Activated CD4-positive, CD25-positive, alpha-beta regulatory T cell treated with anti-CD3 and anti-CD28 coated beads, Interleukin-2, amount 50 U/mL, for 24 hours (primary cell): Measurements from ENCODE around the gene IL3.
A peak's percentile ranks its signal among the peaks of the same experiment; 100 is the strongest.

ENCODE experiments used
- ATAC-seq, 2 donors: fragments of 150-1000 bp; cut with Tn5 transposase; one replicate each; pipeline ENCODE4 v1.10.0; 2021; ENCODE audit warnings: mild to moderate bottlenecking in 1 of 2, moderate library complexity in 1 of 2

Gene IL3

DNA sequence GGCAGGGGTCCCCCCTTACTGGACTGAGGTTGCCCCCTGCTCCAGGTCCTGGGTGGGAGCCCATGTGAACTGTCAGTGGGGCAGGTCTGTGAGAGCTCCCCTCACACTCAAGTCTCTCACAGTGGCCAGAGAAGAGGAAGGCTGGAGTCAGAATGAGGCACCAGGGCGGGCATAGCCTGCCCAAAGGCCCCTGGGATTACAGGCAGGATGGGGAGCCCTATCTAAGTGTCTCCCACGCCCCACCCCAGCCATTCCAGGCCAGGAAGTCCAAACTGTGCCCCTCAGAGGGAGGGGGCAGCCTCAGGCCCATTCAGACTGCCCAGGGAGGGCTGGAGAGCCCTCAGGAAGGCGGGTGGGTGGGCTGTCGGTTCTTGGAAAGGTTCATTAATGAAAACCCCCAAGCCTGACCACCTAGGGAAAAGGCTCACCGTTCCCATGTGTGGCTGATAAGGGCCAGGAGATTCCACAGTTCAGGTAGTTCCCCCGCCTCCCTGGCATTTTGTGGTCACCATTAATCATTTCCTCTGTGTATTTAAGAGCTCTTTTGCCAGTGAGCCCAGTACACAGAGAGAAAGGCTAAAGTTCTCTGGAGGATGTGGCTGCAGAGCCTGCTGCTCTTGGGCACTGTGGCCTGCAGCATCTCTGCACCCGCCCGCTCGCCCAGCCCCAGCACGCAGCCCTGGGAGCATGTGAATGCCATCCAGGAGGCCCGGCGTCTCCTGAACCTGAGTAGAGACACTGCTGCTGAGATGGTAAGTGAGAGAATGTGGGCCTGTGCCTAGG, 13.0 kb downstream of the IL3 start, which contains the start of gene CSF2:
TSS of gene CSF2 (plus strand) at position 559 of the 783 bp plus-strand sequence. CDS start at position 594, 35 bp downstream.
- ATAC-seq, result no peak

DNA sequence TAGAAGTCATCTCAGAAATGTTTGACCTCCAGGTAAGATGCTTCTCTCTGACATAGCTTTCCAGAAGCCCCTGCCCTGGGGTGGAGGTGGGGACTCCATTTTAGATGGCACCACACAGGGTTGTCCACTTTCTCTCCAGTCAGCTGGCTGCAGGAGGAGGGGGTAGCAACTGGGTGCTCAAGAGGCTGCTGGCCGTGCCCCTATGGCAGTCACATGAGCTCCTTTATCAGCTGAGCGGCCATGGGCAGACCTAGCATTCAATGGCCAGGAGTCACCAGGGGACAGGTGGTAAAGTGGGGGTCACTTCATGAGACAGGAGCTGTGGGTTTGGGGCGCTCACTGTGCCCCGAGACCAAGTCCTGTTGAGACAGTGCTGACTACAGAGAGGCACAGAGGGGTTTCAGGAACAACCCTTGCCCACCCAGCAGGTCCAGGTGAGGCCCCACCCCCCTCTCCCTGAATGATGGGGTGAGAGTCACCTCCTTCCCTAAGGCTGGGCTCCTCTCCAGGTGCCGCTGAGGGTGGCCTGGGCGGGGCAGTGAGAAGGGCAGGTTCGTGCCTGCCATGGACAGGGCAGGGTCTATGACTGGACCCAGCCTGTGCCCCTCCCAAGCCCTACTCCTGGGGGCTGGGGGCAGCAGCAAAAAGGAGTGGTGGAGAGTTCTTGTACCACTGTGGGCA, 13.8 kb downstream of the IL3 start:
- ATAC-seq, result no peak

DNA sequence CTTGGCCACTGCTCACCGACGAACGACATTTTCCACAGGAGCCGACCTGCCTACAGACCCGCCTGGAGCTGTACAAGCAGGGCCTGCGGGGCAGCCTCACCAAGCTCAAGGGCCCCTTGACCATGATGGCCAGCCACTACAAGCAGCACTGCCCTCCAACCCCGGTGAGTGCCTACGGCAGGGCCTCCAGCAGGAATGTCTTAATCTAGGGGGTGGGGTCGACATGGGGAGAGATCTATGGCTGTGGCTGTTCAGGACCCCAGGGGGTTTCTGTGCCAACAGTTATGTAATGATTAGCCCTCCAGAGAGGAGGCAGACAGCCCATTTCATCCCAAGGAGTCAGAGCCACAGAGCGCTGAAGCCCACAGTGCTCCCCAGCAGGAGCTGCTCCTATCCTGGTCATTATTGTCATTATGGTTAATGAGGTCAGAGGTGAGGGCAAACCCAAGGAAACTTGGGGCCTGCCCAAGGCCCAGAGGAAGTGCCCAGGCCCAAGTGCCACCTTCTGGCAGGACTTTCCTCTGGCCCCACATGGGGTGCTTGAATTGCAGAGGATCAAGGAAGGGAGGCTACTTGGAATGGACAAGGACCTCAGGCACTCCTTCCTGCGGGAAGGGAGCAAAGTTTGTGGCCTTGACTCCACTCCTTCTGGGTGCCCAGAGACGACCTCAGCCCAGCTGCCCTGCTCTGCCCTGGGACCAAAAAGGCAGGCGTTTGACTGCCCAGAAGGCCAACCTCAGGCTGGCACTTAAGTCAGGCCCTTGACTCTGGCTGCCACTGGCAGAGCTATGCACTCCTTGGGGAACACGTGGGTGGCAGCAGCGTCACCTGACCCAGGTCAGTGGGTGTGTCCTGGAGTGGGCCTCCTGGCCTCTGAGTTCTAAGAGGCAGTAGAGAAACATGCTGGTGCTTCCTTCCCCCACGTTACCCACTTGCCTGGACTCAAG, 14.6 kb downstream of the IL3 start:
- ATAC-seq, result no peak

DNA sequence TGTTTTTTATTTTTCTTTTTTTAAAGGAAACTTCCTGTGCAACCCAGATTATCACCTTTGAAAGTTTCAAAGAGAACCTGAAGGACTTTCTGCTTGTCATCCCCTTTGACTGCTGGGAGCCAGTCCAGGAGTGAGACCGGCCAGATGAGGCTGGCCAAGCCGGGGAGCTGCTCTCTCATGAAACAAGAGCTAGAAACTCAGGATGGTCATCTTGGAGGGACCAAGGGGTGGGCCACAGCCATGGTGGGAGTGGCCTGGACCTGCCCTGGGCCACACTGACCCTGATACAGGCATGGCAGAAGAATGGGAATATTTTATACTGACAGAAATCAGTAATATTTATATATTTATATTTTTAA, 15.2 kb downstream of the IL3 start:
- no peak for ATAC-seq

DNA sequence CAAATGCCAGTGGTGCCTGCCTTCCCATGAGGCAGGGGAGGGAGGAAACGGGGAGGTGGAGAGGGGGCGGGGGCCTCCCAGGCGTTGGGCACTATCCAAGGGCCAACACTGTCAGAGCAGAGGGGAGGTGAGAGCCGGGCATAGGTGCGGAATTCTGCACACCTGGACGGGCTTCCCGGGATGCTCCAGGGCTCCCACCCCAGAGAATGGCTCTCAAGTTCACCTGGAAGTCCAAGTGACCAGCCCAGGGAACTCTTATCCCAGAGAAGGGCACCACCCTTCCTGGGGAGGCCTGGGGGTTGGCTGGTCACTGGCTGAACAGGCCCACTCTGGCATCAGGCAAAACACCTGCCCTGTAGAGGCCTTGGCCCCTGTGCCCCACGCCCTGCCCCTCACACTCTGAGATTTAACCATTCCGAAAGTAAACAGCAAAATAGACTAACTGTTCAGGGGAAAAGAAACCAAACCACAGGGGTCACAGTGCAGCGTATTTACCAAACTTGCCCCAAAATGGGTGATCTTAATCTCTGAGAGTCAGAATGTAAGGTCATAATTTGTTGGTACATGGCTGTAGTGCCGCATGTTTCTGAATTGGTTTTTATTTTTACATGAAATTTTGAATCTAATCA, 15.9 kb downstream of the IL3 start:
- ATAC-seq, result no peak

DNA sequence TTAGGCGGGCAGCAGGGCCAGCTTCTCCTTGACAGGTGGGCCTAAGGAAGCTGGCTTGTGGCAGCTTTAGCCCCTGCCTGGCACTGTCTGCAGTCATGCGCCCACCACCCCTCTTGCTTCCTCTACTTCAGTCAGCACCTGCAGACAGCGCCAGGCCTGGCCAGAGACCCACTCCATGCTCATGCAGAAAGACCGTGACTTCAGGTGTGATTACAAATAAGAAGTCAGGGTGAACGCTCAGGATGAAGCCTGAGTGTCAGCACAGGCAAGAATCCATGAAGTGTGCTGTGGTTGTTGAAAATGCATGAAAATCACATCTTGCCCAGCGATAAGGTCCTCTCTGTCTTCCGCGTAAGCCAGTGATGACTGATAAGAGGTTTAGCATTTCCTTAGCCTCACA, 16.5 kb downstream of the IL3 start:
- no peak for ATAC-seq

DNA sequence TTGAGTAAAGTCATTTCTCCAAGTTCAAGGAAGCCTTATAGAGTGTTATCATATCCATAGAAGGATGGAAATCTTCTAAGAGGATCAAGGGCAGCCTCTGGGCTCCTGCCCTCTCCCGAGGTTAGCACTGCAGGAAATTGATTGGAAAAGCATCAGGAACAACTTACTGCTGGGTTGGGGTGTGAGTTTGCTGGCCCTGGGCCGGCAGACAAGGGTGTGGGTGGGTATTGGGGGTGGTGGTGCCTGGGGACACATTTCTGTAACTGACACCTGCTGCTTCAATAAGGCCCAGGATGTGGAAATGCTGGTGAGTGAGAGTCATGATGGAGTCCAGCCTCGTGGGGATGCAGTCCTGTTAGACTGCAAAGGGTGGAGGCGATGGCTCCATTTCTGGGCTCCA, 18.6 kb downstream of the IL3 start:
- no peak for ATAC-seq

DNA sequence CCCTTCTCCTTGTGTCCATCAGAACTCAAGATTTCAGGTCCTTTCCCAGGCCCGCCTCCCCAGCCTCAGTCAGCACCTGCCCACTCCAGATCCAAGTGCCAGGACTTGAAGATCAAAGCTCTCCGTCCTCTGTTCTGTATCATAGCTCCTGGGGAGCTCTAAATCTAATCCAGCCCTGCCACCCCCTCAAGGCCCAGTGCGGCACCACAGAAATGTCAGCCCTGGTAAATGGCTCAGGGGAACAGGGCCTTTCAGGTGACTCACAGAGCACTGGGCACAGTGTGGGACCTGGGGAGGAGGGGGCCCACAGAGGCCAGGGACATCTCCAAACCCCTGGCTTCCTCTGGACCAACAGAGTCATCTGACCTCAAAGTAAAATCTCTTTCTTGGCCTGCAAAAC, 19.2 kb downstream of the IL3 start:
- ATAC-seq, result no peak

DNA sequence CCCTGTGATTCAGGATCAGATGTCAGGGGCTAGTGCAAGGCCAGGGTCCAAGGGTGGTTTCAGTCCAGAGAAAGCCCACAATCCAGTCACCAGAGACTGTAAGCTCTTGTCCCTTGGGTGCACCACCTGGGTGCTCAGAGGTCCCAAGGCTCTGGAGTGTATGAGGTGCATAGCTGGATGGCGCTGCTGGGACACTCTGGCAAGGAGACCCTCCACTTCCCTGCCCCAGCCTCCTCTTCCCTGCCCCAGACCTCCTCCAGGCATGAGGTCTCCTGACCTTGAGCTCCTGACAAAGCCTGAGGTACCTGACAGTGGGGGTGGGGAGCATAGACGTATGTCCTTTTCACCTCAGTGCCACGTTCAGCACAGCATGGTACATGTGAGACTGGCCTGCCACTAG, 20.1 kb downstream of the IL3 start:
- no peak for ATAC-seq

DNA sequence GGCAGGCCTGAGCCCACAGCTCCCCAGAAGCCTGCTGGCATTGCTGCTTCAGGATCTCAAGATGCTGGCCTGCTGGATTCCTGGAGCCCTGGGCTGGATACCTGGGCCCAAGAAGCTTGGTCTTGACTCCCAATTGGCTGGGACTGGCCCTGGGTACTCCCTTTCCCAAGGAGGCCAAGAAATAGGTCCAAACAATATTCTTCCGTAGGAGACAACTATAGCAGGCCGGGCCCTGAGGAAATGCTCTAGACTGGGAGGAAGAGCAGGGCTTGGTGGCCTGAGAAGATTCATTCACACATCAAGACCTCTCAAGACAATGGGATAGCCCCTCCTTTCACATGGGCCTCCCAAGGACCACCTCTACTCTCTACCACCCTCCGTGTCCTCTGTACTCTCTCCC, 21.0 kb downstream of the IL3 start:
- no peak for ATAC-seq

DNA sequence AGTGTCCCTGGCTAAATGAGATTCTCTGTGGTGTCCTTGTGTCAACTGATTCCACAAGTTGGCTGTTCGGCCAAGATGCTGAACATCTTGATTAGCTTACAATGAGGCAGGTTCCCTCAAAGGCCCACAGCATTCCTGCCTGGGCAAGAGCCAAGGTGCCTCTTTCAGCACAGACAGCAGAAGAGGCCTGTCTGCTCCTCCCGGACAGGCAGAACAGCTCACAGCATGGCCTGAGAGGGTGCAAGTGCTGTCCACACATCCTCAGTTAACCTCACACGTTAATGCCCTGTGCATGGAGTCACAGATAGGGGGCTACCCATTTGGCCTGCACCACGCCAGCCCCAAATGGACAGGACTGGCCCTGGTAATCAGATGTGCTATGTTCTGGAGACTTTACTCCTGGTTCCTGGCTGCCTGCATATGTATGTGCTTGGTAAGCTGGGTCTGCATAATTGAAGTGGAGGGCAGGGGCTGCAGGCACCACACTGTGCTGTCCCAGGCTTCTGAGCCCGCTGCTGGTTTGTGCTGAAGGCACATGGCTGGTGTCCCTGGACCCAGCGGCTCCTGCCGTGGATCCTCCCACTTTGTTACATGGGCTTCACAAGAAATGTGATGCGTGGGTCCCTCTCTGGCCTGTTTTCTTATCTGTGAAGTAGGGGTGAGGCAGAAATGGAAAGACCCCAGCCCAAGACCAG, 22.0 kb downstream of the IL3 start:
- no peak for ATAC-seq

DNA sequence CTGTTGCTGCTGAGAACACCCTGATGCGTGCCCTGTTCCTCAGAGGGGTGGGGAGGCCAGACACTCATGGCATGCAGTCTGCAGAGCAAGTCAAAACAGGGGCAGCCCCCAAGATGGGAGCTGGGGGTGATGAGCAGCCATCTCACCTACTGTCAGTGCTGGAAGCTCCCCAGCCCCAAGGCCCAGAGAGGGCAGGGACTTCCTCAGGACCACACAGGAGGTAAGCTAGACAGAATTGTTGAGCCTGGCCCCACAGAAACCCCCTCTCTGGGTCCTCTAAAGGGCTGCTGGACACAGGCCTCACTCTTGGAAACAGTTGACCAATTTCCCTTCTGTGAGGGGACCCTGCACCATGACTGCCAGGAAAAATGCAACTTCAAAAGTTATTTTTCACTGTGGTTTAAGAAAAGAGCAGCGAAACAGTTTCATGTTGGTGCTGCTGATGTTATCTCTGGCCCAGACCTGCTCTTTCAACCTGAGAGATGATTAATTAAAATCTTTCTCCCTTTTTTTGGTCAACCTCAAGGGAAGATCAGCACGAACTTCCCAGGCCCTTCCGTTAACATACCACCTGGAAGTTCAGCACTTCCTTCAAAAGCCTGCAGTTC, 22.7 kb downstream of the IL3 start:
- ATAC-seq, result peak; percentile 47 to 58

DNA sequence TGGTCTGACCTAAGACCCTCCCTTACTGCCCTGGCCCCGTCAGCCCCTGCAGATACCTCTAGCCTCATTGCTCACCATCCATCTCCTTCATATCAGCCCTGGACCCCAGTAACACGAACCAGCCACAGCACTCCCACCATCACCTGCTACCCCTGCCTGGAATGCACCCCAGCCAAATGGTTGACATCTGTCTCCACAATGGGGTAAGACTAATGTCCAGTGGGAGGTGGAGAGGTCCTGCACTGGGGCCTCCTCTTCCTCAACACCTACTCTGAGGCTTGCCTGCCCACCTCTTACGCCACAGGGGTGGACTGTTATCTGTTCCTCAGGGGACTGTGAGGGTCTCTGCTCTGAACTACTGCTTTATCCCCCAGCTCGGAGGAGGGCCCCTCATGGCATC, 25.2 kb downstream of the IL3 start:
- ATAC-seq, result no peak

DNA sequence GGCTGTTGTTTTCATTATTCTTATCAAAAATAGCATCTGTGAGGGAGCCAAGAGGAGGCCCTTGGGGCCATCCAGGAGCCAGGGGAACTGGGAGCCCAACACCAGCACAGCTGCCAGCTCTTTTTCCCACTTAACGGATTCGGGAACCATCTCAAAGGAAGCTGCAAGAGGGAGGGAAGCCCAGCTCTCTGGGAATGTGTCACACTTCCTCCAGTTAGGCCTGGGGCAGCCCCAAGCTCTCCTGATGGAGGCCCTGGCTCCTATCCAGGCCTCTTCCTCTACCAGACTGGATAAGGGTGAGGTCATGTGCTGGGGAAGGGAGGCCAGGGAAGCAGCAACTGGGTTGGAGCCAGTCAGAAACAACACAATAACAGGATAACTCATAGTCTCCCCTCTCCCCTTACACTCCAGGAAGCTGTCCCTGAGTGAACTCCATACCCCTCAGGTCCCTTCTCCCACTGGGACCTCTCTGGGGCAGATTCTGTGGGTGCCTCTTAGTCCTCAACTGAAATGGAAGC, 25.9 kb downstream of the IL3 start:
- no peak for ATAC-seq

DNA sequence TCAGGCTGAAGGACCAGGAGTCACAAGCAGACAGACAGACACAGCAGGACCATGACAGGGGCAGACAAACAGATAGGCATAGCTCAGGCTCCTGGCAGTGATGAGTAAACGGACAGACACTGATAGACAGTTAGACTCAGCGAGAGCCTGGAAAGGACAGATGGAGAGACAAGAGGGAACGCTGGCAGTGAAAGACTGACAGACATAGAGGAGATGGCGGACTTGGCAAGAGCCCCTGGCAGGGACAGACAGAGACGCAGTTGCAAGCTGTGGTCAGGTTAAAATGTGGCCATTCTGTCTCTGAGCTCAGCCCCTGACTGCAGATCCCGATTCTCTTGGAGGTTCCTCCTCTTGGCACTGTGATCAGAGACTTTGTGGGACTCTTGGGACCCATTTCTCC, 26.7 kb downstream of the IL3 start:
- ATAC-seq, result no peak

DNA sequence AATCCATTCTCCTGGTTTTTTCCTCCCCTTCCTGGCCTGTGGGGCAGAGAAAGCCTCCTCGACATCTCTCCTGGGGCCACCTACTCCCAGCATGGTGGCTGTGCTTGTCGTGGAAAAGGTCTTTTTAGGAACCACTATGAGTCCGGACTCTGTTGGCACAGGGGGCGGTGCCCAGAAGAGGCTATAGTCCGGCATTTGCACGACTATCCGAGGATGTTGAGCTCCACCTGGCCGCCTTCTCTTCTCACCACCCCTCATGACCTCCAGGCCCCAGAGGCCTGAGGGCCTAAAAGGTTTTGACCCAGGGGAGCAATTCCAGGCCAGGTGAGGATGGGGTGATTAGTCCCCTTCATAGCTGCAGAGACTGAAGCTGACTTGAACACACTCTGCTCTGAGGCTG, 27.2 kb downstream of the IL3 start:
- no peak for ATAC-seq

DNA sequence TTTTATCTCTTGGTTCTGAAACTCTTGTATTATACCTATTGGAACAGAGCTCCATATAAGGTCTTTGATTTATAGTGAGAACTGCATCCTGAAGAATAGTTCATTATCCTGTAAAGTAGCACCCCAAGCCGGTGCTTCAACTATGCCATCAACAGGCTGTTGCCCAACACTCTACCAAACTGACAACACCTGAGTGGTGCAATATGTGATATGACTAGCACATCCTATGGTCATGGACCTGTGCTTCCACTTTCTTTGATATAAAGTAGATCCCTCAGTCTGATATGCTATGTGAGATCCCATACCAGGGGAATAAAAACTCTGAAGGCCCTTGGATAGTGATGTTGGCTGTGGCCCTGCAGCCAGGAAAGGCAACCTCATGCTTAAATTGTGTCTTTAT, 28.9 kb downstream of the IL3 start:
- ATAC-seq, result peak in 1 of 2 donors; percentile 21

DNA sequence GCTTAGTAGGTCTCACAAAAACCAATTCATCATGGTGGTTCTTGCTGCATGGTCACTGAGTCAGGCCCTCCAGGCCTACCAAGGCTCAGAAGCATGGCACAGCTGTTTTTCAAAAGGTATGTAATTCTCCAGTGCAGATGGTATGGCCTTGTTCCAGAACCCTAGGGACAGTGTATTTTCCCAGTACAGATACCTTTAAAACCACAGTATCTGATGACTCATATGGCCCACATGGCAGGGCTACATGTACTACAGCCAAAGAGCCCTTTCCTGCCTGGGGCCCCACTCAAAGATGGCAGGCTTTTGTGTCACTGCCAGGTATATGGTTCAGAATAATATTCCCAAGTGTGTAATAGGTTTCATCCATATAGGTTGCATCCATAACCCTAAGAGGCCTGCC, 29.7 kb downstream of the IL3 start:
- ATAC-seq, result peak in 1 of 2 donors; percentile 37

DNA sequence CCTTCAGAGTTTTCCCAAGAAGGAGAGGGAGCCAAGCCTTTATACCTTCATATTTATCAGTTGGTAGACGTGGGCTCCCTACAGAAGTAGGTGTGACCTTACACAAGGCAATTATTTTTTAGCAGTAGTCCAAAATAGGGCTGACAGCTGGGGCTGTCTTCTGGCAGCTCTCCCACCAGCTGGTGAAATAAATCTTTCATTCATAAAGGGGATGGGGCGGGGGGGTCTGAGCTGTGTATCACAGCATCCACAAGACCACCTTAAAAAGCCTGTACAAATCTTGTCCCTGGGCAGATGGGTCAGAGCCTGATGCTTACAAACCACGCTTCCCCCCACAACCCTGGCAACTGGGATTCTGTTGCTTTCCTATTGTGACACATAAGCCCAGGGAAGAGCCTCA, 32.8 kb downstream of the IL3 start:
- no peak for ATAC-seq

DNA sequence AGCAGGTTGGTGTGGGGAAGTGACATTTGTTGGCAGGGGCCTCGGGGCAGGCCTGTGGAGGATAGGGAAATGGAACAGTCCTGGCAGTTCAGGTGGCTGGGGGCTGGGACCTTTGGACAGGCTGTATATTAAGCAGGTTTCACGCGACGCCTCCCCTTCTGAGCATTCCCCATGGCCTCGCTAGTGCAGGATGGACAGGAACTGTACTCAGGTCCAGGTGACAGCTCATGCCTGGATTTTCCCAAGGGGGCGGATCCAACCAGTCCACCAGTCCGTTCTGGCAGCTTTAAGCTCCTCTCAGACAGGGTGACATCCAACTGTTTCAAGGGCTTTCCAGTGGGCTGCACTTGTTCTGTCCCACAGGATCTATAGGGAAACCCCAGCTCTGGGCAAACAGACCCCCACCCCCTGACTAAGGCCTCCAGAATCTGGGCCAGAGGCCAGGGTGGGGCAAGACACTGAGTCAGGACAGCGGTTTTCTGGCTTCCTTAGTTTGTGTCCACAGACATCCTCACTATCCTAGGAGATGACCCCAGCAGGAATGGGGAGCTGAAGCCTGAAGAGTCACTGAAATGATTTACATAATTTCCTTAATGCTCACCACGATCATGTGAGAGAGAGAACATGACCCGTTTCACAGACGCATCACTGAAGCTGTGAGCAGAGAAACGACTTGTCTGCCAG, 34.1 kb downstream of the IL3 start:
- ATAC-seq, result no peak

DNA sequence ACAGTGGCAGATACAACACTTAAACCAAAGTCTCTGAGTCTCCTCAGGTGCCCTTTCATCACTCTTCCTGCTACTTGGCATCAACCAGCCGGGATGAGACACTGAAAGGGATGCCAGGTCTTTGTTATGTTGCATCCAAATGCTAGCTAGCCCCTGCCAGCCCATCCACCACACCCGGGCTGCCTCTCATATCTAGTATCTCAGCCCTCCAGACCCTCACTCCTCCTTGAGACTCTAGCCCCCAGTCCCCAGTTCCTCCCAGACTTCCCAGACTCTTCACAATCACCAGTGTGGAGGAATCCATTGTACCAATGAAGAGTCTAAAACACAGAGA, 34.6 kb downstream of the IL3 start:
- ATAC-seq, result no peak
